OCI-LY7 (cell line): ENCODE data around the gene DPY19L2.
"Not testable (repeated sequence)": the region's sequence is repeated elsewhere in the genome, so short reads cannot be mapped to it uniquely, and the experiment has no call there.

Experiments used
- EZH2phosphoT487 ChIP-seq: fragments of 200-600 bp; sonication (generic); IDR thresholded peaks from 2 replicates; pipeline ENCODE4 v1.6.1; 2018; ENCODE audit warnings: low read depth, borderline replicate concordance, mild to moderate bottlenecking, mixed run types, antibody characterized with exemption, low read length, moderate library complexity, mixed read lengths
- TF ChIP-seq, protein P1 (sequence below): fragments of 200-600 bp; sonication (generic); conservative IDR thresholded peaks from 2 replicates; pipeline ENCODE4 v1.5.1; 2014; ENCODE audit warnings: mild to moderate bottlenecking, antibody characterized with exemption, low read length, moderate library complexity, mixed read lengths

- TF ChIP-seq, protein P1, sequence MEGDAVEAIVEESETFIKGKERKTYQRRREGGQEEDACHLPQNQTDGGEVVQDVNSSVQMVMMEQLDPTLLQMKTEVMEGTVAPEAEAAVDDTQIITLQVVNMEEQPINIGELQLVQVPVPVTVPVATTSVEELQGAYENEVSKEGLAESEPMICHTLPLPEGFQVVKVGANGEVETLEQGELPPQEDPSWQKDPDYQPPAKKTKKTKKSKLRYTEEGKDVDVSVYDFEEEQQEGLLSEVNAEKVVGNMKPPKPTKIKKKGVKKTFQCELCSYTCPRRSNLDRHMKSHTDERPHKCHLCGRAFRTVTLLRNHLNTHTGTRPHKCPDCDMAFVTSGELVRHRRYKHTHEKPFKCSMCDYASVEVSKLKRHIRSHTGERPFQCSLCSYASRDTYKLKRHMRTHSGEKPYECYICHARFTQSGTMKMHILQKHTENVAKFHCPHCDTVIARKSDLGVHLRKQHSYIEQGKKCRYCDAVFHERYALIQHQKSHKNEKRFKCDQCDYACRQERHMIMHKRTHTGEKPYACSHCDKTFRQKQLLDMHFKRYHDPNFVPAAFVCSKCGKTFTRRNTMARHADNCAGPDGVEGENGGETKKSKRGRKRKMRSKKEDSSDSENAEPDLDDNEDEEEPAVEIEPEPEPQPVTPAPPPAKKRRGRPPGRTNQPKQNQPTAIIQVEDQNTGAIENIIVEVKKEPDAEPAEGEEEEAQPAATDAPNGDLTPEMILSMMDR = not testable (repeated sequence)
- not testable (repeated sequence) for TF ChIP-seq EZH2phosphoT487
Observed at GRCh38 chr12:63669427-63669826, 1.1 kb upstream of the DPY19L2 start.
